HepG2 (cell line): ENCODE data around the gene CHFR. TPM values are rescaled to one million over a fixed set of nuclear protein-coding genes. Genes with fewer than 3 reads are reported as not detected.

Experiments
- AKAP8 ChIP-seq: sonication (generic); formaldehyde crosslinking; IDR thresholded peaks from 2 replicates; pipeline ENCODE4 v1.5.1; 2020; ENCODE audit warnings: mild to moderate bottlenecking, missing genetic modification reagents
- CBX5 ChIP-seq: sonication (generic); formaldehyde crosslinking; IDR thresholded peaks from 2 replicates; pipeline ENCODE4 v1.4.0; 2020; ENCODE audit warnings: missing genetic modification reagents, borderline replicate concordance
- HES4 ChIP-seq: sonication (generic); formaldehyde crosslinking; IDR thresholded peaks from 2 replicates; pipeline ENCODE4 v1.9.0; 2021; ENCODE audit warnings: mild to moderate bottlenecking, missing genetic modification reagents, borderline replicate concordance
- KLF6 ChIP-seq: IDR thresholded peaks from 2 replicates; pipeline ENCODE4 v1.8.0; 2016; ENCODE audit warnings: missing biosample characterization, missing genetic modification reagents
- MAFG ChIP-seq: sonication (generic); formaldehyde crosslinking; IDR thresholded peaks from 2 replicates; pipeline ENCODE4 v1.5.1; 2020; ENCODE audit warnings: mild to moderate bottlenecking, missing genetic modification reagents
- MTA3 ChIP-seq: sonication (generic); formaldehyde crosslinking; IDR thresholded peaks from 2 replicates; pipeline ENCODE4 v1.4.0; 2020; ENCODE audit warnings: missing genetic modification reagents
- POLR2AphosphoS5 ChIP-seq: IDR thresholded peaks from 2 replicates; pipeline ENCODE4 v1.6.1; 2012; ENCODE audit warnings: low read depth, low read length
- RELA ChIP-seq: sonication (generic); formaldehyde crosslinking; IDR thresholded peaks from 2 replicates; pipeline ENCODE4 v1.4.0; 2020; ENCODE audit warnings: missing genetic modification reagents
- RFX5 ChIP-seq: IDR thresholded peaks from 2 replicates; pipeline ENCODE4 v1.6.1; 2011; ENCODE audit warnings: low read depth, low read length, improper control_type of control experiment
- RFXAP ChIP-seq: sonication (generic); formaldehyde crosslinking; IDR thresholded peaks from 2 replicates; pipeline ENCODE4 v1.4.0; 2020; ENCODE audit warnings: missing genetic modification reagents, borderline replicate concordance
- SCMH1 ChIP-seq: sonication (generic); formaldehyde crosslinking; IDR thresholded peaks from 2 replicates; pipeline ENCODE4 v1.9.0; 2021; ENCODE audit warnings: missing genetic modification reagents, mild to moderate bottlenecking, borderline replicate concordance
- SP1 ChIP-seq, 2 experiments: fragments of 450-650 bp in 1 of 2; sonication (generic) in 1 of 2; formaldehyde crosslinking in 1 of 2; IDR thresholded peaks; 2 replicates each; pipeline versions ENCODE4 v1.4.0 to v1.6.1; 2016 to 2020; ENCODE audit warnings: missing genetic modification reagents in 1 of 2
- THAP7 ChIP-seq: sonication (generic); formaldehyde crosslinking; IDR thresholded peaks from 2 replicates; pipeline ENCODE4 v1.8.1; 2023; ENCODE audit warnings: mild to moderate bottlenecking, missing genetic modification reagents
- THYN1 ChIP-seq: sonication (generic); formaldehyde crosslinking; IDR thresholded peaks from 2 replicates; pipeline ENCODE4 v1.8.1; 2023; ENCODE audit warnings: low read depth, mild to moderate bottlenecking, moderate library complexity, missing genetic modification reagents, borderline replicate concordance
- ZBTB44 ChIP-seq: sonication (generic); formaldehyde crosslinking; IDR thresholded peaks from 2 replicates; pipeline ENCODE4 v1.4.0; 2020; ENCODE audit warnings: missing genetic modification reagents
- ZNF775 ChIP-seq: sonication (generic); formaldehyde crosslinking; IDR thresholded peaks from 2 replicates; pipeline ENCODE4 v1.4.0; 2020; ENCODE audit warnings: missing genetic modification reagents, mild to moderate bottlenecking, moderate library complexity, borderline replicate concordance
- polyA plus RNA-seq, 8 experiments: library from polyadenylated mRNA; depleted of rRNA in 3 of 8; stranded (reverse) in 7 of 8; unstranded in 1 of 8; fragments of >200 nt; fragmentation: Illumina TruSeq in 4 of 8; extraction: Trizol in 4 of 8; gene quantifications; 2 replicates each; pipeline versions ENCODE4 v1.2.1 to v1.2.3, GENCODE V29; 2011 to 2016; ENCODE audit warnings: low read depth in 4 of 8, missing spikeins in 1 of 8, mixed read lengths in 1 of 8; ENCODE audit not compliant: insufficient read depth in 1 of 8
- total RNA-seq, 5 experiments: library from RNA; depleted of rRNA; stranded (reverse); fragments of >200 nt; fragmentation: Illumina TruSeq; extraction: Trizol; gene quantifications; 2 replicates each; pipeline ENCODE4 v1.2.3, GENCODE V29; 2016; ENCODE audit warnings: low read depth in 1 of 5
- TF ChIP-seq, protein P1 (sequence below): IDR thresholded peaks from 2 replicates; pipeline ENCODE4 v1.6.1; 2016; ENCODE audit warnings: missing compliant biosample characterization, missing genetic modification reagents, borderline replicate concordance
- TF ChIP-seq, protein P2 (sequence below): IDR thresholded peaks from 2 replicates; pipeline ENCODE4 v1.6.1; 2016; ENCODE audit warnings: low read depth, borderline replicate concordance
- TF ChIP-seq, protein P3 (sequence below): conservative IDR thresholded peaks from 2 replicates; pipeline ENCODE4 v1.6.1; 2018; ENCODE audit warnings: missing genetic modification reagents
- TF ChIP-seq, protein P4 (sequence below): sonication (generic); formaldehyde crosslinking; conservative IDR thresholded peaks from 2 replicates; pipeline ENCODE4 v1.4.0; 2020; ENCODE audit warnings: missing genetic modification reagents

CHFR gene
- total and polyA plus RNA-seq, 2 of the 13 experiments (the other 11 are each of a cell fraction or from before 2014, with no cell fraction given) = 21.4 to 21.5 TPM

- TF ChIP-seq ZBTB44 (CRISPR knock-in tag) (no peak), RFX5 (no peak; the same call in 1 of the 2 replicates), THAP7 (CRISPR knock-in tag) (peak; percentile 69), RFXAP (CRISPR knock-in tag) (peak; percentile 42; the same call in 1 of the 2 replicates), THYN1 (CRISPR knock-in tag) (no peak), RELA (no peak), SP1 (IDR thresholded peaks at IDR 0.05) (no peak), SP1 (CRISPR knock-in tag; IDR thresholded peaks at IDR 0.05) (peak; percentile 53; the same call in 1 of the 2 replicates), HES4 (CRISPR knock-in tag) (no peak), AKAP8 (CRISPR knock-in tag) (no peak), CBX5 (CRISPR knock-in tag) (peak; percentile 69; the same call in 1 of the 2 replicates), POLR2AphosphoS5 (peak; percentile 85), SCMH1 (no peak), MTA3 (CRISPR knock-in tag) (no peak), KLF6 (CRISPR knock-in tag) (peak; percentile 78; the same call in 1 of the 2 replicates), ZNF775 (CRISPR knock-in tag) (no peak), MAFG (CRISPR knock-in tag) (no peak)
- TF ChIP-seq, protein P1, sequence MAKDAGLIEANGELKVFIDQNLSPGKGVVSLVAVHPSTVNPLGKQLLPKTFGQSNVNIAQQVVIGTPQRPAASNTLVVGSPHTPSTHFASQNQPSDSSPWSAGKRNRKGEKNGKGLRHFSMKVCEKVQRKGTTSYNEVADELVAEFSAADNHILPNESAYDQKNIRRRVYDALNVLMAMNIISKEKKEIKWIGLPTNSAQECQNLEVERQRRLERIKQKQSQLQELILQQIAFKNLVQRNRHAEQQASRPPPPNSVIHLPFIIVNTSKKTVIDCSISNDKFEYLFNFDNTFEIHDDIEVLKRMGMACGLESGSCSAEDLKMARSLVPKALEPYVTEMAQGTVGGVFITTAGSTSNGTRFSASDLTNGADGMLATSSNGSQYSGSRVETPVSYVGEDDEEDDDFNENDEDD (CRISPR knock-in tag) = peak; percentile 84; the same call in 1 of the 2 replicates
- TF ChIP-seq, protein P2, sequence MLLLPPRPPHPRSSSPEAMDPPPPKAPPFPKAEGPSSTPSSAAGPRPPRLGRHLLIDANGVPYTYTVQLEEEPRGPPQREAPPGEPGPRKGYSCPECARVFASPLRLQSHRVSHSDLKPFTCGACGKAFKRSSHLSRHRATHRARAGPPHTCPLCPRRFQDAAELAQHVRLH (CRISPR knock-in tag) = no peak
- TF ChIP-seq, protein P3, sequence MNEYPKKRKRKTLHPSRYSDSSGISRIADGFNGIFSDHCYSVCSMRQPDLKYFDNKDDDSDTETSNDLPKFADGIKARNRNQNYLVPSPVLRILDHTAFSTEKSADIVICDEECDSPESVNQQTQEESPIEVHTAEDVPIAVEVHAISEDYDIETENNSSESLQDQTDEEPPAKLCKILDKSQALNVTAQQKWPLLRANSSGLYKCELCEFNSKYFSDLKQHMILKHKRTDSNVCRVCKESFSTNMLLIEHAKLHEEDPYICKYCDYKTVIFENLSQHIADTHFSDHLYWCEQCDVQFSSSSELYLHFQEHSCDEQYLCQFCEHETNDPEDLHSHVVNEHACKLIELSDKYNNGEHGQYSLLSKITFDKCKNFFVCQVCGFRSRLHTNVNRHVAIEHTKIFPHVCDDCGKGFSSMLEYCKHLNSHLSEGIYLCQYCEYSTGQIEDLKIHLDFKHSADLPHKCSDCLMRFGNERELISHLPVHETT = 0 out of 2 replicates have a peak, but pooled peaks have one; percentile 56
- TF ChIP-seq, protein P4, sequence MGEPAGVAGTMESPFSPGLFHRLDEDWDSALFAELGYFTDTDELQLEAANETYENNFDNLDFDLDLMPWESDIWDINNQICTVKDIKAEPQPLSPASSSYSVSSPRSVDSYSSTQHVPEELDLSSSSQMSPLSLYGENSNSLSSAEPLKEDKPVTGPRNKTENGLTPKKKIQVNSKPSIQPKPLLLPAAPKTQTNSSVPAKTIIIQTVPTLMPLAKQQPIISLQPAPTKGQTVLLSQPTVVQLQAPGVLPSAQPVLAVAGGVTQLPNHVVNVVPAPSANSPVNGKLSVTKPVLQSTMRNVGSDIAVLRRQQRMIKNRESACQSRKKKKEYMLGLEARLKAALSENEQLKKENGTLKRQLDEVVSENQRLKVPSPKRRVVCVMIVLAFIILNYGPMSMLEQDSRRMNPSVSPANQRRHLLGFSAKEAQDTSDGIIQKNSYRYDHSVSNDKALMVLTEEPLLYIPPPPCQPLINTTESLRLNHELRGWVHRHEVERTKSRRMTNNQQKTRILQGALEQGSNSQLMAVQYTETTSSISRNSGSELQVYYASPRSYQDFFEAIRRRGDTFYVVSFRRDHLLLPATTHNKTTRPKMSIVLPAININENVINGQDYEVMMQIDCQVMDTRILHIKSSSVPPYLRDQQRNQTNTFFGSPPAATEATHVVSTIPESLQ (CRISPR knock-in tag) = no peak
Measured at GRCh38 chr12:132887513-132888351, at the start of gene CHFR (continued).
